Natural killer cell (primary cell): ENCODE results near the gene RAD21L1. TPM values are rescaled to one million over a fixed set of nuclear protein-coding genes. Genes with fewer than 3 reads are reported as not detected.

Experiments
- ATAC-seq, 3 donors: fragments of 150-1000 bp in 2 of 3; fragments of 200-7000 bp in 1 of 3; cut with Tn5 transposase; 1 replicate in 1 of 3; 2 replicates in 2 of 3; pipeline ENCODE4 v1.10.0; 2021; ENCODE audit warnings: mild to moderate bottlenecking in 2 of 3, moderate library complexity in 2 of 3
- DNase-seq, 2 donors: peaks; one replicate each; pipeline versions ENCODE4 v3.0.0 to v3.0.0-alpha.2; 2013 to 2021; ENCODE audit warnings: mixed read lengths in 1 of 2
- H3K27ac ChIP-seq: one replicate; pipeline ENCODE4 v1.5.1; 2013; ENCODE audit warnings: mild to moderate bottlenecking, low read length
- H3K27me3 ChIP-seq: one replicate; pipeline ENCODE4 v1.6.1; 2013; ENCODE audit warnings: low read length; ENCODE audit not compliant: control insufficient read depth, insufficient read depth
- H3K36me3 ChIP-seq: one replicate; pipeline ENCODE4 v1.6.1; 2013; ENCODE audit warnings: low read length; ENCODE audit not compliant: control insufficient read depth, insufficient read depth
- H3K4me1 ChIP-seq: one replicate; pipeline ENCODE4 v1.6.1; 2013; ENCODE audit warnings: low read length; ENCODE audit not compliant: control insufficient read depth, insufficient read depth
- H3K4me3 ChIP-seq: one replicate; pipeline ENCODE4 v1.5.1; 2013; ENCODE audit warnings: low read length
- H3K9me3 ChIP-seq: one replicate; pipeline ENCODE4 v1.6.1; 2013; ENCODE audit warnings: low read length; ENCODE audit not compliant: control insufficient read depth, insufficient read depth
- H3K27ac Mint-ChIP-seq, 2 donors: one replicate each; pipeline ENCODE4 v1.8.0; 2022; ENCODE audit warnings: mild to moderate bottlenecking in 2 of 2, mixed read lengths in 2 of 2, moderate library complexity in 1 of 2
- H3K27me3 Mint-ChIP-seq, 2 donors: one replicate each; pipeline ENCODE4 v1.8.0; 2022; ENCODE audit warnings: low read depth in 2 of 2, mixed read lengths in 2 of 2
- H3K36me3 Mint-ChIP-seq: one replicate; pipeline ENCODE4 v1.8.0; 2022; ENCODE audit warnings: mixed read lengths
- H3K4me1 Mint-ChIP-seq, 2 donors: one replicate each; pipeline ENCODE4 v1.8.0; 2022; ENCODE audit warnings: mixed read lengths in 2 of 2
- H3K4me3 Mint-ChIP-seq: one replicate; pipeline ENCODE4 v1.8.0; 2022; ENCODE audit warnings: mild to moderate bottlenecking, moderate library complexity, mixed read lengths
- H3K9me3 Mint-ChIP-seq, 2 donors: one replicate each; pipeline ENCODE4 v1.8.0; 2022; ENCODE audit warnings: mixed read lengths in 2 of 2
- CTCF ChIP-seq: fragments of 200-600 bp; IDR thresholded peaks from one replicate; pipeline ENCODE4 v1.8.0; 2022; ENCODE audit warnings: antibody characterized with exemption
- WGBS: methylation state at CpG from one replicate; pipeline ENCODE4 v1.1.7; 2013; ENCODE audit warnings: missing lambda C conversion rate; ENCODE audit not compliant: insufficient coverage; 5-methylcytosine and 5-hydroxymethylcytosine counted together
- intact Hi-C: fragments of 100-400 bp; cut with micrococcal nuclease; formaldehyde crosslinking; loops from one replicate; pipeline ENCODE4 v1.14.2; 2022
- total RNA-seq, 4 donors: library from RNA; stranded (reverse); fragments of 120-200 nt in 1 of 4; gene quantifications; one replicate each; pipeline versions ENCODE4 v1.2.3 to v1.2.4, GENCODE V29; 2013 to 2022

RAD21L1 gene
- total RNA-seq, 3 donors from 2014 or later (not counting 1 experiment from before 2014, with no cell fraction given), result not detected

GRCh38 chr20:1295276-1295930 lies 69.6 kb downstream of the RAD21L1 start:
- H3K27me3 ChIP-seq, result no peaks in the 10 kb centered on the region
- Mint-ChIP-seq H3K27ac (no peak overlapping the region), H3K27me3 (no peaks in the 10 kb centered on the region), H3K4me3 (no peak overlapping the region), H3K9me3 (no peaks in the 10 kb centered on the region), H3K4me1 (no peaks in the 10 kb centered on the region), H3K36me3 (no peaks in the 10 kb centered on the region)
- intact Hi-C loops, result no loop called here
- no peak overlapping the region for H3K4me3 ChIP-seq
- no peak for TF ChIP-seq CTCF
- no peak for ATAC-seq
- 92% methylated on average over 20 of the region's 20 CpGs for WGBS
- H3K9me3 ChIP-seq, result no peaks in the 10 kb centered on the region
- DNase-seq, result no peak
- H3K4me1 ChIP-seq, result peaks cover 3% of the 10 kb centered on the region
- H3K36me3 ChIP-seq, result no peaks in the 10 kb centered on the region
- H3K27ac ChIP-seq, result no peak overlapping the region

- Mint-ChIP-seq H3K27ac (no peak overlapping the region), H3K27me3 (peaks cover 0 to 2% of the 10 kb centered on the region in 2 donors), H3K4me3 (no peak overlapping the region), H3K4me1 (peaks cover 4 to 5% of the 10 kb centered on the region in 2 donors), H3K9me3 (no peaks in the 10 kb centered on the region), H3K36me3 (no peaks in the 10 kb centered on the region)
- H3K4me3 ChIP-seq, result no peak overlapping the region
- intact Hi-C loops, result no loop called here
- peaks cover 11% of the 10 kb centered on the region for H3K4me1 ChIP-seq
- no peak for ATAC-seq
- H3K27me3 ChIP-seq, result no peaks in the 10 kb centered on the region
- 94% methylated on average over 20 of the region's 20 CpGs for WGBS
- no peak for TF ChIP-seq CTCF
- no peak for DNase-seq
- H3K9me3 ChIP-seq, result no peaks in the 10 kb centered on the region
- H3K27ac ChIP-seq, result no peak overlapping the region
- H3K36me3 ChIP-seq, result no peaks in the 10 kb centered on the region
Measured at GRCh38 chr20:1296117-1296610, 70.3 kb downstream of the RAD21L1 start.

GRCh38 chr20:1296922-1297321 lies 71.1 kb downstream of the RAD21L1 start:
- intact Hi-C loops, result no loop called here
- 91% methylated on average over 14 of the region's 14 CpGs for WGBS
- H3K4me3 Mint-ChIP-seq, result no peak overlapping the region

More at GRCh38 chr20:1296922-1297321, 71.1 kb downstream of the RAD21L1 start:
- TF ChIP-seq CTCF, result no peak
- H3K4me1 ChIP-seq, result peaks cover 12% of the 10 kb centered on the region
- H3K4me3 ChIP-seq, result no peak overlapping the region
- H3K9me3 Mint-ChIP-seq, result no peaks in the 10 kb centered on the region
- peaks cover 7% of the 10 kb centered on the region in 2 donors for H3K4me1 Mint-ChIP-seq
- no peaks in the 10 kb centered on the region for H3K27me3 ChIP-seq
- H3K36me3 Mint-ChIP-seq, result no peaks in the 10 kb centered on the region
- DNase-seq (no peak), ATAC-seq (no peak)
- peaks cover 0 to 2% of the 10 kb centered on the region in 2 donors for H3K27me3 Mint-ChIP-seq
- no peaks in the 10 kb centered on the region for H3K36me3 ChIP-seq
- H3K27ac ChIP-seq, result no peak overlapping the region
- H3K27ac Mint-ChIP-seq, result no peak overlapping the region
- no peaks in the 10 kb centered on the region for H3K9me3 ChIP-seq
